ENCODE data around the gene RPL41.
A peak's percentile ranks its signal among the peaks of the same experiment; 100 is the strongest.

Gene RPL41

GRCh38 chr12:56104109-56104814 is 12.2 kb upstream of the RPL41 start, which contains the start of gene PA2G4 (continued):
- TF ChIP-seq SCRT2 (tag by site-specific recombination; IDR thresholded peaks at IDR 0.05) (peak; percentile 96), SP2 (tag by site-specific recombination; IDR thresholded peaks at IDR 0.05) (peak; percentile 97), ZNF366 (tag by site-specific recombination; conservative IDR thresholded peaks at IDR 0.05) (no peak; the same call in 1 of the 2 replicates), ZNF514 (tag by site-specific recombination; IDR thresholded peaks at IDR 0.05) (no peak), YY1 (tag by site-specific recombination; IDR thresholded peaks at IDR 0.05) (no peak), FEZF1 (tag by site-specific recombination; IDR thresholded peaks at IDR 0.05) (no peak), ZNF248 (tag by site-specific recombination; IDR thresholded peaks at IDR 0.05) (no peak), ZBTB49 (tag by site-specific recombination; IDR thresholded peaks at IDR 0.05; ENCODE audit: low read depth) (no peak), ZNF658 (tag by site-specific recombination; IDR thresholded peaks at IDR 0.05) (no peak), ZNF416 (tag by site-specific recombination; IDR thresholded peaks at IDR 0.05) (no peak), GLI4 (tag by site-specific recombination; IDR thresholded peaks at IDR 0.05) (no peak), ZBTB6 (tag by site-specific recombination; IDR thresholded peaks at IDR 0.05) (peak; percentile 95), SP7 (tag by site-specific recombination; IDR thresholded peaks at IDR 0.05) (peak; percentile 68), ZBTB17 (tag by site-specific recombination; IDR thresholded peaks at IDR 0.05) (peak; percentile 100), PBX3 (CRISPR knock-in tag; IDR thresholded peaks at IDR 0.05) (peak; percentile 72; the same call in 1 of the 2 replicates), ZNF629 (tag by site-specific recombination; IDR thresholded peaks at IDR 0.05) (peak; percentile 45), SALL2 (tag by site-specific recombination; IDR thresholded peaks at IDR 0.05; ENCODE audit: borderline replicate concordance) (no peak), ZNF280D (tag by site-specific recombination; IDR thresholded peaks at IDR 0.05) (no peak), ZFP3 (tag by site-specific recombination; IDR thresholded peaks at IDR 0.05; ENCODE audit: low read depth) (no peak), ZNF830 (tag by site-specific recombination; IDR thresholded peaks at IDR 0.05; ENCODE audit: low read depth) (no peak), ZNF157 (tag by site-specific recombination; IDR thresholded peaks at IDR 0.05) (no peak), ZNF292 (tag by site-specific recombination; IDR thresholded peaks at IDR 0.05; ENCODE audit: borderline replicate concordance, low read depth) (no peak), ZNF404 (tag by site-specific recombination; IDR thresholded peaks at IDR 0.05) (no peak), HOXA7 (CRISPR knock-in tag; IDR thresholded peaks at IDR 0.05; ENCODE audit: borderline replicate concordance) (no peak), ZNF776 (tag by site-specific recombination; IDR thresholded peaks at IDR 0.05; ENCODE audit: borderline replicate concordance) (no peak), ZNF2 (tag by site-specific recombination; IDR thresholded peaks at IDR 0.05) (peak; percentile 69; the same call in 1 of the 2 replicates), KLF10 (tag by site-specific recombination; IDR thresholded peaks at IDR 0.05) (no peak), MEIS1 (CRISPR knock-in tag; IDR thresholded peaks at IDR 0.05; ENCODE audit: borderline replicate concordance) (no peak), ATF2 (tag by site-specific recombination; IDR thresholded peaks at IDR 0.05; ENCODE audit: low read depth) (no peak), BCL11B (tag by site-specific recombination; IDR thresholded peaks at IDR 0.05; ENCODE audit: low read depth) (peak; percentile 91), ZBTB21 (tag by site-specific recombination; IDR thresholded peaks at IDR 0.05) (no peak), ZNF311 (tag by site-specific recombination; IDR thresholded peaks at IDR 0.05; ENCODE audit: borderline replicate concordance) (no peak)

Measured in HEK293 (cell line).